Hair follicle dermal papilla cell (primary cell): Measurements from ENCODE around the gene EVI2B. TPM values are rescaled to one million over a fixed set of nuclear protein-coding genes. Genes with fewer than 3 reads are reported as not detected.

ENCODE experiments used
- total RNA-seq: library from RNA; depleted of rRNA; stranded (reverse); fragments of >200 nt; gene quantifications from 2 replicates; pipeline ENCODE4 v1.2.3, GENCODE V29; 2012

EVI2B gene
- total RNA-seq = 0.32 and 1.5 TPM in 2 replicates

DNA sequence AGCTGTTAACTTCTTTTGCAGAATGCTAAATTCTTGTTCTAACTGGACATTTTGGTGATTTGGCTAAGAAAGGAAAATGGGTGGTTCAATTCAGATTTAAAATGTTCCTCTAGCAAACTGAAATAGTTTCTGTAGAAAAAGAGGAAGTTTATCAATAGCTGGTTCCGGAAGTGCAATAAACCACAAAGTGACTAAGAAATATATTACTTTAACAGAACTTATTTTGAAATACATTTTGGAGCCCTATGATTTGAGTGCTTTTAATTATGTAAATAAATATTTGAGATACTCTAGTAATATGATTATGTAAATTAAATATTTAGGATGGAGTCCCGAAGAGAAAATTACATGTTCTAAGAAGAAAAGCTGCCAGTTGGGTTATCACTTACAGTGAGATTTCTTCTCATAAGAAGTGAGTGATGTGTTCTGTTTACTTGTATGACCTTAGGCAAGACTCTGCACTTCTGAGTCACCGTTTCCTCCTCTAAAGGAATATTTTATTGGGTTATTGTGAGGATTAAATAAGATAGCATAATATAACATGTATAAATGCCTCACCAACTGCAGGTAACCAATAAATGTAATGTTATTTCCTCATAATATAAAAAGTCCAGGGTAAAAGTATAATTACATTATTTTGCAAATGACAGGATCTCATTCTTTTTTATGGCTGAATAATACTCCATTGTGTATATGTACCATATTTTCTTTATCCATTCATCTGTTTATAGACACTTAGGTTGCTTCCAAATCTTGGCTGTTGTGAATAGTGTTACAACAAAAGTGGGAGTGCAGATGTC lies at the start of gene EVI2B:
TSS of gene EVI2B (minus strand) at position 73 of the 800 bp plus-strand sequence. CDS start 8,445 bp downstream, outside the sequence.

DNA sequence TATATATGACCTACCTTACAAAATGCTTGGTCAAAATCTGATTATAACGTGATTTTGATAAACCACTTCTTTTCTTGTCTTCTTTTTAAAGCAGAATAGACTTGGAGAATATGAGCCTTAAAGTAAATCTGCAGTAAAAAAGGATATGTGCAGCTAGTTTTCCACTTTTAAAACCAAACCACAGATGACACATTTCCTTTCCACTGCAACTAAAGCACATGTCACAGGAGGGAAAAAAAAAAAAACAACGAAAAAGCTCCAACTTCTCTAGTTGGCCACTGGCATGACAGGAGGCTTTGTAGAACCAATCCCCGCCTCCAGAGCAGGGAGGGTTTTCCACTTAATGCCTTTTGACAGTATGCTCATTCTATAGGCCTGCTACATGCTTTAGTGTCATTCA lies 7.6 kb upstream of the EVI2B start, which contains the start of gene EVI2A:
TSS of gene EVI2A (minus strand) at position 142 of the 400 bp plus-strand sequence. CDS start 2,609 bp downstream, outside the sequence.

GRCh38 chr17:31297090-31297489 lies 16.8 kb downstream of the EVI2B start, which contains the start of gene OMG:
TSS of gene OMG (minus strand) at chr17:31297239. CDS start at chr17:31296331, 908 bp downstream.

Other genes starting within 250 kb of the EVI2B start
- gene NF1, start 219.1 kb downstream of the EVI2B start, total RNA-seq = 57.0 and 78.4 TPM in 2 replicates
- gene OMG, start 16.8 kb downstream of the EVI2B start, total RNA-seq = 0.49 TPM in 1 of 2 replicates, not detected in the other
- 6.7 and 10.8 TPM in 2 replicates for gene EVI2A, start 7.6 kb upstream of the EVI2B start, total RNA-seq
- gene RAB11FIP4, start 77.6 kb upstream of the EVI2B start, total RNA-seq = 0.49 and 1.3 TPM in 2 replicates